ENCODE results near the gene VILL. TPM values are rescaled to one million over a fixed set of nuclear protein-coding genes. Genes with fewer than 3 reads are reported as not detected.
A peak's percentile ranks its signal among the peaks of the same experiment; 100 is the strongest.

Gene VILL
- total RNA-seq, 1 experiment from 2014 or later, result 1.2 TPM

DNA sequence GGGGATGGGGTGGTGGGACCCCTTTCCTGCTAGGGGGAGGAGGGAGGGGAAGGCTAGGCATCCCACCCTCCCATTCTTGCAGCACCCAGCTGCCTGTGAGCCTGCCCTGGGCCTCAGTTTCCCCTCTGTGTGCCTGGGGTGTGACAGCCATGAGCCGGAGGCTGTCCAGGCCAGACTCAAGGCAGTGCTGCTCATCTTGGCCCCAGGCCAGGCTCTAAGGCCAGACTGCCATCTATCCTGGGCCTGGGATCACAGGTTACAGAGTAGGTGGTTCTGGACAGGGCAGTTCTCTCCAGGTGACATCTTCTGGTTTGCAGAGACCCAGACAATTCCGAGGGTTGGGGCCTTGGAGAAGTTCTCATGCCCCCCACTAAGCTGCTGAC is 3.3 kb upstream of the VILL start:
- peaks cover 10 to 20% of the 10 kb centered on the region in 2 experiments; a peak in 3 of 4 replicates for H3K4me1 ChIP-seq (ENCODE audit: control insufficient read depth in 1 of 2, insufficient read depth in 2 of 2, low read length in 2 of 2)
- H3K9ac ChIP-seq (ENCODE audit: low read length), result no peak overlapping the region
- no peak for ATAC-seq
- no peaks in the 10 kb centered on the region for H3K79me2 ChIP-seq (ENCODE audit: insufficient read depth, low read length)
- intact Hi-C loops (cut with micrococcal nuclease), result no loop called here
- no peak overlapping the region for H3K27ac ChIP-seq (ENCODE audit: low read depth, low read length)
- no peak for DNase-seq (ENCODE audit: low read depth, low spot score)
- no peaks in the 10 kb centered on the region for H3K27me3 ChIP-seq (ENCODE audit: insufficient read depth, low read length)
- no peak overlapping the region for H2AFZ ChIP-seq (ENCODE audit: low read depth, low read length, poor library complexity, severe bottlenecking)
- H3K9me3 ChIP-seq (ENCODE audit: control insufficient read depth in 1 of 2, insufficient read depth in 1 of 2, low read depth in 1 of 2, low read length in 2 of 2), result no peaks in the 10 kb centered on the region
- H3K4me2 ChIP-seq (ENCODE audit: low read length), result peak overlapping the region; percentile 17; the same call in 1 of the 2 replicates
- ChIA-PET RAD21 (ENCODE audit: low non-redundant PET in 1 of 2, low total read pairs in 2 of 2, uncharacterized antibody in 2 of 2, unreplicated experiment in 2 of 2) (no interaction called here), CTCF (interaction anchor here (1.3 kb wide), 1 partner anchor 10 kb away, joined by 5 read pairs; no protein-coding TSS in a partner anchor), POLR2A (no interaction called here)
- H3K4me3 ChIP-seq (replicated peaks in 1 of 2; ENCODE audit: low read depth in 1 of 2, low read length in 2 of 2), result no peak overlapping the region
- no peaks in the 10 kb centered on the region for H3K36me3 ChIP-seq (ENCODE audit: control insufficient read depth in 1 of 2, insufficient read depth in 2 of 2, low read length in 2 of 2)
- no peaks in the 10 kb centered on the region for H3K9me2 ChIP-seq (ENCODE audit: insufficient read depth)
- no TSS peak for BruUV-seq (replicated peaks)
- H4K20me1 ChIP-seq (ENCODE audit: insufficient read depth), result no peaks in the 10 kb centered on the region
- no peak for TF ChIP-seq ZFX (IDR thresholded peaks at IDR 0.05)
- TF ChIP-seq CBX3 (IDR thresholded peaks at IDR 0.05; ENCODE audit: low read depth), result no peak
- TF ChIP-seq, protein P1, sequence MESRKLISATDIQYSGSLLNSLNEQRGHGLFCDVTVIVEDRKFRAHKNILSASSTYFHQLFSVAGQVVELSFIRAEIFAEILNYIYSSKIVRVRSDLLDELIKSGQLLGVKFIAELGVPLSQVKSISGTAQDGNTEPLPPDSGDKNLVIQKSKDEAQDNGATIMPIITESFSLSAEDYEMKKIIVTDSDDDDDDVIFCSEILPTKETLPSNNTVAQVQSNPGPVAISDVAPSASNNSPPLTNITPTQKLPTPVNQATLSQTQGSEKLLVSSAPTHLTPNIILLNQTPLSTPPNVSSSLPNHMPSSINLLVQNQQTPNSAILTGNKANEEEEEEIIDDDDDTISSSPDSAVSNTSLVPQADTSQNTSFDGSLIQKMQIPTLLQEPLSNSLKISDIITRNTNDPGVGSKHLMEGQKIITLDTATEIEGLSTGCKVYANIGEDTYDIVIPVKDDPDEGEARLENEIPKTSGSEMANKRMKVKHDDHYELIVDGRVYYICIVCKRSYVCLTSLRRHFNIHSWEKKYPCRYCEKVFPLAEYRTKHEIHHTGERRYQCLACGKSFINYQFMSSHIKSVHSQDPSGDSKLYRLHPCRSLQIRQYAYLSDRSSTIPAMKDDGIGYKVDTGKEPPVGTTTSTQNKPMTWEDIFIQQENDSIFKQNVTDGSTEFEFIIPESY (IDR thresholded peaks at IDR 0.05; ENCODE audit: extremely low read depth, insufficient replicate concordance, low read length), result no peak
- no peak for TF ChIP-seq SIN3A (IDR thresholded peaks at IDR 0.05; ENCODE audit: low read depth)
- TF ChIP-seq JUND (IDR thresholded peaks at IDR 0.05), result no peak
- no peak for TF ChIP-seq ELF1 (IDR thresholded peaks at IDR 0.05; ENCODE audit: borderline replicate concordance, low read depth)
- TF ChIP-seq, protein P2, sequence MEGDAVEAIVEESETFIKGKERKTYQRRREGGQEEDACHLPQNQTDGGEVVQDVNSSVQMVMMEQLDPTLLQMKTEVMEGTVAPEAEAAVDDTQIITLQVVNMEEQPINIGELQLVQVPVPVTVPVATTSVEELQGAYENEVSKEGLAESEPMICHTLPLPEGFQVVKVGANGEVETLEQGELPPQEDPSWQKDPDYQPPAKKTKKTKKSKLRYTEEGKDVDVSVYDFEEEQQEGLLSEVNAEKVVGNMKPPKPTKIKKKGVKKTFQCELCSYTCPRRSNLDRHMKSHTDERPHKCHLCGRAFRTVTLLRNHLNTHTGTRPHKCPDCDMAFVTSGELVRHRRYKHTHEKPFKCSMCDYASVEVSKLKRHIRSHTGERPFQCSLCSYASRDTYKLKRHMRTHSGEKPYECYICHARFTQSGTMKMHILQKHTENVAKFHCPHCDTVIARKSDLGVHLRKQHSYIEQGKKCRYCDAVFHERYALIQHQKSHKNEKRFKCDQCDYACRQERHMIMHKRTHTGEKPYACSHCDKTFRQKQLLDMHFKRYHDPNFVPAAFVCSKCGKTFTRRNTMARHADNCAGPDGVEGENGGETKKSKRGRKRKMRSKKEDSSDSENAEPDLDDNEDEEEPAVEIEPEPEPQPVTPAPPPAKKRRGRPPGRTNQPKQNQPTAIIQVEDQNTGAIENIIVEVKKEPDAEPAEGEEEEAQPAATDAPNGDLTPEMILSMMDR (IDR thresholded peaks at IDR 0.05 in 2 of 3, conservative IDR thresholded peaks at IDR 0.05 in 1 of 3; ENCODE audit: borderline replicate concordance in 1 of 3, insufficient read depth in 1 of 3, low read depth in 2 of 3, low read length in 2 of 3), result no peak
- TF ChIP-seq SP1 (IDR thresholded peaks at IDR 0.05; ENCODE audit: low read depth), result no peak
- TF ChIP-seq POLR2AphosphoS5 (IDR thresholded peaks at IDR 0.05; ENCODE audit: low read depth, low read length), result no peak
- TF ChIP-seq, protein P3, sequence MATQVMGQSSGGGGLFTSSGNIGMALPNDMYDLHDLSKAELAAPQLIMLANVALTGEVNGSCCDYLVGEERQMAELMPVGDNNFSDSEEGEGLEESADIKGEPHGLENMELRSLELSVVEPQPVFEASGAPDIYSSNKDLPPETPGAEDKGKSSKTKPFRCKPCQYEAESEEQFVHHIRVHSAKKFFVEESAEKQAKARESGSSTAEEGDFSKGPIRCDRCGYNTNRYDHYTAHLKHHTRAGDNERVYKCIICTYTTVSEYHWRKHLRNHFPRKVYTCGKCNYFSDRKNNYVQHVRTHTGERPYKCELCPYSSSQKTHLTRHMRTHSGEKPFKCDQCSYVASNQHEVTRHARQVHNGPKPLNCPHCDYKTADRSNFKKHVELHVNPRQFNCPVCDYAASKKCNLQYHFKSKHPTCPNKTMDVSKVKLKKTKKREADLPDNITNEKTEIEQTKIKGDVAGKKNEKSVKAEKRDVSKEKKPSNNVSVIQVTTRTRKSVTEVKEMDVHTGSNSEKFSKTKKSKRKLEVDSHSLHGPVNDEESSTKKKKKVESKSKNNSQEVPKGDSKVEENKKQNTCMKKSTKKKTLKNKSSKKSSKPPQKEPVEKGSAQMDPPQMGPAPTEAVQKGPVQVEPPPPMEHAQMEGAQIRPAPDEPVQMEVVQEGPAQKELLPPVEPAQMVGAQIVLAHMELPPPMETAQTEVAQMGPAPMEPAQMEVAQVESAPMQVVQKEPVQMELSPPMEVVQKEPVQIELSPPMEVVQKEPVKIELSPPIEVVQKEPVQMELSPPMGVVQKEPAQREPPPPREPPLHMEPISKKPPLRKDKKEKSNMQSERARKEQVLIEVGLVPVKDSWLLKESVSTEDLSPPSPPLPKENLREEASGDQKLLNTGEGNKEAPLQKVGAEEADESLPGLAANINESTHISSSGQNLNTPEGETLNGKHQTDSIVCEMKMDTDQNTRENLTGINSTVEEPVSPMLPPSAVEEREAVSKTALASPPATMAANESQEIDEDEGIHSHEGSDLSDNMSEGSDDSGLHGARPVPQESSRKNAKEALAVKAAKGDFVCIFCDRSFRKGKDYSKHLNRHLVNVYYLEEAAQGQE (IDR thresholded peaks at IDR 0.05; ENCODE audit: low read depth), result no peak
- TF ChIP-seq TCF7L2 (IDR thresholded peaks at IDR 0.05; ENCODE audit: borderline replicate concordance, extremely low read depth, insufficient read depth, insufficient read length), result no peak
- TF ChIP-seq POLR2A (IDR thresholded peaks at IDR 0.05; ENCODE audit: borderline replicate concordance, extremely low read depth, insufficient read depth, insufficient read length), result no peak
- TF ChIP-seq, protein P4, sequence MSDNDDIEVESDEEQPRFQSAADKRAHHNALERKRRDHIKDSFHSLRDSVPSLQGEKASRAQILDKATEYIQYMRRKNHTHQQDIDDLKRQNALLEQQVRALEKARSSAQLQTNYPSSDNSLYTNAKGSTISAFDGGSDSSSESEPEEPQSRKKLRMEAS (IDR thresholded peaks at IDR 0.05), result no peak
- no peak for TF ChIP-seq EGR1 (IDR thresholded peaks at IDR 0.05; ENCODE audit: low read depth)
- TF ChIP-seq, protein P5, sequence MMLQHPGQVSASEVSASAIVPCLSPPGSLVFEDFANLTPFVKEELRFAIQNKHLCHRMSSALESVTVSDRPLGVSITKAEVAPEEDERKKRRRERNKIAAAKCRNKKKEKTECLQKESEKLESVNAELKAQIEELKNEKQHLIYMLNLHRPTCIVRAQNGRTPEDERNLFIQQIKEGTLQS (IDR thresholded peaks at IDR 0.05), result no peak
